GM12865 (cell line): ENCODE data around the gene TM2D3.

ENCODE experiments used
- DNase-seq: peaks from one replicate; pipeline ENCODE4 v3.0.0; 2010; ENCODE audit warnings: low read depth
- H3K4me3 ChIP-seq: 2 replicates; pipeline ENCODE4 v1.5.1; 2011; ENCODE audit warnings: mild to moderate bottlenecking, low read depth, low read length, control low read depth
- TF ChIP-seq, protein P1 (sequence below): IDR thresholded peaks from 2 replicates; pipeline ENCODE4 v1.5.1; 2011; ENCODE audit warnings: low read length, control low read depth, low read depth, inconsistent platforms; ENCODE audit not compliant: insufficient read depth; ENCODE audit errors: missing control alignments

TM2D3 gene

GRCh38 chr15:101625980-101626379 is 26.2 kb downstream of the TM2D3 start:
- no peak overlapping the region for H3K4me3 ChIP-seq
- no peak for DNase-seq
- TF ChIP-seq, protein P1, sequence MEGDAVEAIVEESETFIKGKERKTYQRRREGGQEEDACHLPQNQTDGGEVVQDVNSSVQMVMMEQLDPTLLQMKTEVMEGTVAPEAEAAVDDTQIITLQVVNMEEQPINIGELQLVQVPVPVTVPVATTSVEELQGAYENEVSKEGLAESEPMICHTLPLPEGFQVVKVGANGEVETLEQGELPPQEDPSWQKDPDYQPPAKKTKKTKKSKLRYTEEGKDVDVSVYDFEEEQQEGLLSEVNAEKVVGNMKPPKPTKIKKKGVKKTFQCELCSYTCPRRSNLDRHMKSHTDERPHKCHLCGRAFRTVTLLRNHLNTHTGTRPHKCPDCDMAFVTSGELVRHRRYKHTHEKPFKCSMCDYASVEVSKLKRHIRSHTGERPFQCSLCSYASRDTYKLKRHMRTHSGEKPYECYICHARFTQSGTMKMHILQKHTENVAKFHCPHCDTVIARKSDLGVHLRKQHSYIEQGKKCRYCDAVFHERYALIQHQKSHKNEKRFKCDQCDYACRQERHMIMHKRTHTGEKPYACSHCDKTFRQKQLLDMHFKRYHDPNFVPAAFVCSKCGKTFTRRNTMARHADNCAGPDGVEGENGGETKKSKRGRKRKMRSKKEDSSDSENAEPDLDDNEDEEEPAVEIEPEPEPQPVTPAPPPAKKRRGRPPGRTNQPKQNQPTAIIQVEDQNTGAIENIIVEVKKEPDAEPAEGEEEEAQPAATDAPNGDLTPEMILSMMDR: no peak

- TF ChIP-seq, protein P1: no peak
- DNase-seq: no peak
- no peak overlapping the region for H3K4me3 ChIP-seq
Measured at GRCh38 chr15:101625184-101625583, 27.0 kb downstream of the TM2D3 start.

GRCh38 chr15:101623367-101624304 is 28.5 kb downstream of the TM2D3 start:
- TF ChIP-seq, protein P1: no peak
- no peak overlapping the region for H3K4me3 ChIP-seq
- DNase-seq: no peak

GRCh38 chr15:101621961-101622360 is 30.2 kb downstream of the TM2D3 start:
- no peak for DNase-seq
- H3K4me3 ChIP-seq: no peak overlapping the region
- TF ChIP-seq, protein P1: no peak

- H3K4me3 ChIP-seq: no peak overlapping the region
- peak; percentile 21 for DNase-seq
- TF ChIP-seq, protein P1: no peak
Measured at GRCh38 chr15:101620671-101621070, 31.5 kb downstream of the TM2D3 start.

GRCh38 chr15:101619615-101619865 is 32.6 kb downstream of the TM2D3 start:
- no peak for DNase-seq
- TF ChIP-seq, protein P1: no peak
- H3K4me3 ChIP-seq: no peak overlapping the region
